Hematopoietic multipotent progenitor cell treated with erythropoietin and hydrocortisone succinate and interleukin-3 and kit ligand, for 4 days (in vitro differentiated cells): ENCODE results near the gene NSMF.

ENCODE experiments used
- DNase-seq: peaks from one replicate; pipeline ENCODE4 v3.0.0-alpha.2; 2015

NSMF gene

DNA sequence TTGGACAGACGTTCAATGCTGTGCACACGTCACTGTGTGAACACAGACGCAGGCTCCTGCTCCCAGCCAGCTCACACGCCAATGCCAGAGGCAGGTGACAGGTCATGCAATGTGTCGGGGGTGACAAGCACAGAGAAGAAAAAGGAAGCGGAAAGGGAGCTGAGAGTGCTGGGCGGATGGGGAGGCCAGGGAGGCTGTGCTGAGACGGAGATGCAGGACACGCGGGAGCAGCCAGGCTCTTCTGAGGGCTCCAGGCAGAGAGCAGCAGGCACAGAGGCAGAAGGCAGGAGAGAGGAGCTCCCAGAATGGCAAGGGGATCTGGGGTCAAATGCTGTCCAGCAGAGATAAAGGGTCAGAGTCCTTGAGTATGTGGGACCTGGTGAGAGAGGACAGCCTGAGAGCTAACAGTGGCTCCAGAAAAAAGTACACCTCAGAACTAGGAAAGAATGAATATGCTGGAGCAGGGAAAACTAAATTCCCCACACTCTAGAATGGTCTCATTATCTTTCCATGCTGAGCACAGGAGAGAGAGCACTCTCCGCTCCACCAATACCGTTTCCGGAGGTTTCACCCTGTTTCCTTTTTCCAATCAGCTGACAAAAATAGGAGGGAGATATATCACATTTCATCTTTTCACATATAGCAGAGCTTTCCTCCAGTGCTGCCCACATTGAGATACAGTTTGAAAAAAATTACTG is 32.8 kb upstream of the NSMF start:
- no peak for DNase-seq

DNA sequence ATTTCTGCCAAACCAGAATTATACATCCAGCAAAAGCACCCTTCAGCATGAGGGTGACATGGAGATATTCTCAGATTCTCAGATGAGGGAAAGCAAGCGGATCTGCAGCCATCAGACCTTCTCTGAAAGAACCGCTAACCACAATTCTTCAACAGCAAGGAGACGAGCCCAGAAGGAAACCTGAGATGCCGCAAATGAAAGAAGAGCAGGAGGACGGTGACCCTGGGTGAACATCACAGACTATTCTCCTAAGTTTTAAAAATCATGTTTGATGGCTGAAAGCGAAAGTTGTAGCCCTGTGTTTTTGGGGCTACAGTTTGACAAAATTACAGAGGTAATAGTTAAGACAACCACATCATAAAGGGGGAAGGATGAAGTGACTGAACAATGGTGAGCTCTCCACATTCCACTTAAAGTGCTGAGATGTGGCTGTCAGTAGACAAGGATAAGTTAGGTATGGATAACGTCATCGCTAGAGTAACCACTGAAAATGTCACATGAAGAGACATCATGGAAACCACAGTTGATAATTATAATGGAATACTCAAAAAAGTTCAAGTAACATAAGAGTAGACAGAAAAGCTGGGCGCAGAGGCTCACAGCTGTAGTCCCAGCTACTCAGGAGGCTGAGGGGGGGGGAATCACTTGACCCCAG is 31.5 kb upstream of the NSMF start:
- DNase-seq: no peak

DNA sequence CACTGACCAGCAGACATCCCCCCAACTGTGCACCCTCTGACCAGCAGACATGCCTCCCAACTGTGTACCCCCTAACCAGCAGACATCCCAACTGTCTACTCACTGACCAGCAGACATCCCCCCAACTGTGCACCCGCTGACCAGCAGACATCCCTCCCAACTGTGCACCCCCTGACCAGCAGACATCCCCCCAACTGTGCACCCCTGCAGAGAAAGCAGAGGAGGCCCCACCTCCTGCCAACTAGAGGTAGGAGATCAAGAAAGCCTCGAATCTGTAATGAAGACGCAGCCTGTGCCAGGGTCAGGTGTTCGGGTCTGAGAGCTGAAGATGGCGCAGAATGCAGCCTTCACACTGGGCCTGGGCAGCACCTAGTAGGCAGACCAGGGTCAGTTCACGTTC is 29.8 kb upstream of the NSMF start:
- DNase-seq: no peak

DNA sequence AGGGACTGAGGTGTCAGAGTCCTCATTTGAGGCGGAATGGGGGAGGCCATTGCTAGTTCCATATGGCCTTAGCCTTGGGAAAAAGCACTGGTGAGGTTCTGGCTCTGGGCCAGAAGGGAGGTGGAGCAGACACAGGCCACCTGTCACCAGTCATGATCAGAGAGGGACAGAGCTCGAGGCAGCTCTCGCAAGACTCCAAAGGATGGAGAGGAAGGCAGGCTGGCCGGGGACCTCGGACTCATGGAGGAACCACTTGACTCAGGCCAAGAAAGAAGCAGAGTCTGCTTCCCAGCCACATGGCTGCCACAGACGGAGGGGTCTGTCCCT is 29.2 kb upstream of the NSMF start:
- DNase-seq: no peak

DNA sequence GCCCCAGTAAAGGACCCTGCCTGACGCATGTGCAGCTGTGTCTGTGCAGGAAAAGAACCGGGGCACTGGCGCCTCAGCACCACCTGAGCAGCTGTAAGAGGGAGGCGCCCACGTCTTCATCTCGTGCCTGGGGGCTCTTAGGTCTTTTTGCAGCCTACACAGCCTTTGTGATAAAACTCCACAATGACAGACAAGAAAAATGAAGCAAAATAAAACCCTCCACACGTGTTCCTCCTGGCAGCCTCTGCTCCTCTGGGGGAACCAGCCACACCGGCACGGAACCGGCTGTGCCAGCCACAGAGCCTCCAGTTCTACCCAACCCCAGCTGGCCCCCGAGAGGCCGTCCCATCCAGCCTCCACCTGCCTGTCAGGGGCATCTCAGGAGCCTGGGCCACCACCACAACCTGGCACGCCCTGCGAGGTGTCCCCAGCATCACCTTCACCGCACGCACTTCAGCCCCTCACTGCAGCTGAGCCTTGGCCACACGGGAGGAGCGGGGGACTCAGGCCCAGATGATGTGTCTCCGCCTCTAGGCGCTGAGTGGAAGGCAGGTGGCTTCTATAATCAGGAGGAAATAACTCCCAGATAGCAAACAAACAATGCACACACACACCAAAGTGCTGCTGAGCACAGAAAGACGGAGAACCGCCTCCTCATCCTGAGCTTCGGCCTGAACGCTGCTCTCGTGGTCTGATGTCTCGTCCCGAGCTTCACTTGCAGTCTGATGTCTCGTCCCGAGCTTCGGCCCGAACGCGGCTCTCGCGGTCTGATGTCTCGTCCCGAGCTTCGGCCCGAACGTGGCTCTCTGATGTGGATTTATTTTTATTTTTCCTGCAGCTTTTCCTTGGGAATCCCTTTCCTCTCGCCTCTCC is 28.6 kb upstream of the NSMF start:
- DNase-seq: no peak

DNA sequence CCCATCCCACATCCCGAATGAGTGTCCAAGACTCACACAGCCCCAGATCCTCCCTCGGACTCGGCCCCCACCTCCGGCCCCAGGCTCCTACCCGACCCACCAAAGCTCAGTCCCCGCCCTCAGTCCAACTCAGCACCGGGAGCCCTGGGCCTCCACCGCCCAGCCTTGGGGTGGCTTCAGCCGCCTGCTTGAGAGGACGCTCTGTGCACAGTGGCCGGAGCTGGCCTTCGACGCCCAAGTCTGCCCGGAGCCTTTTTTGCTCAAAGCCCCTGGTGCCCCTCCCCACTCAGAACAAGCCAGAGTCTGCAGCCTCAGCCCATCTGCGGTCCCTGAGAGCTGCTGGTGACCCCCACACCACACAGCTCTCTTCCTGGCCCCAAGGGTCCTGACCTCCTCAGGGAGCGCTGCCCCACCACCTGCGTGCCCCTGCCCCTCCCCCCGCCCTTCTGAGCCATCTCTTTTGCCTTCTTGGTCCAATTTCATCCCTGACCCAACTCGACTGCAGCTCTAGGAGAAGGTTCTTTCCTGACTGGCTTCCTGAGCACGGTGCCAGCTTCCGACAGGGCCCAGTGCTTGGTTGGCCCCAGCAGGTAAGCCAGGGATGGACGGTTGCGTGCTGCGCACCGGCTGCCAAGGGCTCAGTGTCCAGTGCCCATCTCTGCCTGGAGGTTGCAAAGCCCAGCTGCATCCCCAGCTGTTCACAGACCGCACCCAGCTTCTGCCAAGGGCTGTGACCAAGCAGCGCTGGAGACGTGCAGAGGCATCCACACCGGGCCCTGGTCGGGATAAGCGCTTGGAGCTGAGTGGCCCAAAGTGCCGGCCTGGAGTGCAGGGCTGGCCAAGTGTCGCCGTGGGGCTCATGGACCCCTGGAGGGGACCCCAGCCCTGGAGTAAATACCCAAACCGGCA is 27.7 kb upstream of the NSMF start:
- DNase-seq: no peak

DNA sequence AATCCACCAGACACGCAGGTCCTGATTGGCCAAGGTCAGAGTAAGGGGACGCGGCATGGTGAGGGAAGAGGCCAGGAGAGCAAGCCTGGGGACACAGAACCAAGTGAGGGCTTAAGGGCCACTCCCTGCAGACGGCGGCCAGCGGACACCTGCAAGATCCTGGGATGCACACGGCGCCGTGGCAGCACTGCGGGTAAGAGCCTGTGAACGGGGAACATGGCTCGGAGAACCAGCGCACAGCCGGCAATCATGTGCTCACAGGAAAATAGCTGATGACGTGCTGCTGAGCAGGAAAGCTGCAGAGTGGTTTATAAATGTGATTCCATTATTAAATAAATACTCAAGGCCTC is 27.0 kb upstream of the NSMF start:
- no peak for DNase-seq

DNA sequence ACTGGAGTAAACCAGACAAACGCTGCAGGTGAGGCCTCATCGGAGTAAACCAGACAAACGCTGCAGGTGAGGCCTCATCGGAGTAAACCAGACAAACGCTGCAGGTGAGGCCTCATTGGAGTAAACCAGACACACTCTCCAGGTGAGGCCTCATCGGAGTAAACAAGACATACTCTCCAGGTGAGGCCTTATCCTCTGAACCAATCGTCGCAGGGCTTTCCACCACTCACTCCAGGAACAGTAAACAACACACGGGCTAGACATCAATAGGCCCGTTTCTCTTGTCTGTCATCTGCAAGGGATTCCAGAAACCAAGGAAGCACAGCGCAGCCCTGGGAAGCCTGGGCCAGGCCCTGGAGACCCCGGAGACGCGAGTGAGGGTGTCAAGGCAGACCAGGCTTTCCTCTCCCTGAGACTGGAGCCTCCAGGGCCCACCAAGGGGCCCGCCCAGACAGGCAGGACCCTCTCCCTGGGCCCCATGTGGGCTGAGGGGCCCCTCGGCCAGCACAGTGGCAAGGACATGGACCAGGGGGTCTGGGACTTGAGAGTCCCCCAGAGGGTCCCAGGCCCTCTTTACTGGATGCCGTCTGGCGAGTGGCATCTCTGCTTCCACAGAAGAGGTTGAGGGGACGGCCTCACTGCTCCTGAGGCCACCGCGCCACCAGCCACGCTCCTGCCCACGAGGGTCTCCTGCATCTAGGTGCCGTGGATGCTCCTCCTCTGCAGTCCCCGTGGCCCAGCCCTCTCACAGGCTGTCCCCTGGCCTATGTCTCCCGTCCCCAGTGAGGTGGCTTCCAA is 26.4 kb upstream of the NSMF start:
- no peak for DNase-seq

DNA sequence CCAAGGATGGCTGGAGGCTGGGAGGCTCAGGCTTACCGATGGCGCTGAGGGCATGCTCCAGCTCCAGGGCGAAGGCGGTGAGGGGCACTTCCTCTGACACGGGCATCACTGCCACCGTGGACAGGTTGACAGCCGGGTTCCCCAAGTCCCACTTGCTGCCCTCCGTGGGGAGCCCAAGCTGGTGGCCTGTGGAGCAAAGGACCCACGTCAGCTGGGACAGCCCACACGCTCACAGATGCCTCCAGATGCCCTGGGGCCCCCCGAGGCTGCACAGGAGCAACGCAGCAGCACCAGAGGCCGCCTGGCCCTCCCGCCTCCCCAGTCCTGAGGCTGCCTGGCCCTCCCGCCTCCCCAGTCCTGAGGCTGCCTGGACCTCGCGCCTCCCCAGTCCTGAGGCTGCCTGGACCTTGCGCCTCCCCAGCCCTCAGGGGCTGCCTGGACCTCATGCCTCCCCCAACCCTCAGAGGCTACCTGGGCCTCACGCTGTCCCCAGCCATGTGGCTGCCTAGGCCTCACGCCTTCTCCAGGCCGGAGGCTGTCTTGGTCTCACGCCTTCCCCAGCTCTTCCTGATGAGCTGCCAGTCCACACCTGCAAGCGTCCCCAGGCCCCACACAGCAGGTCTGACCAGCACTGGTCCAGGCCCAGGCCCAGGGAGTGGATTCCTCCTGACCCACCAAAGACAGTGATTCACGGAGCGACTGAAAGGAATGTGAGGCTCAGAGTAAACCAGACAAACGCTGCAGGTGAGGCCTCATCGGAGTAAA is 25.6 kb upstream of the NSMF start:
- DNase-seq: no peak

DNA sequence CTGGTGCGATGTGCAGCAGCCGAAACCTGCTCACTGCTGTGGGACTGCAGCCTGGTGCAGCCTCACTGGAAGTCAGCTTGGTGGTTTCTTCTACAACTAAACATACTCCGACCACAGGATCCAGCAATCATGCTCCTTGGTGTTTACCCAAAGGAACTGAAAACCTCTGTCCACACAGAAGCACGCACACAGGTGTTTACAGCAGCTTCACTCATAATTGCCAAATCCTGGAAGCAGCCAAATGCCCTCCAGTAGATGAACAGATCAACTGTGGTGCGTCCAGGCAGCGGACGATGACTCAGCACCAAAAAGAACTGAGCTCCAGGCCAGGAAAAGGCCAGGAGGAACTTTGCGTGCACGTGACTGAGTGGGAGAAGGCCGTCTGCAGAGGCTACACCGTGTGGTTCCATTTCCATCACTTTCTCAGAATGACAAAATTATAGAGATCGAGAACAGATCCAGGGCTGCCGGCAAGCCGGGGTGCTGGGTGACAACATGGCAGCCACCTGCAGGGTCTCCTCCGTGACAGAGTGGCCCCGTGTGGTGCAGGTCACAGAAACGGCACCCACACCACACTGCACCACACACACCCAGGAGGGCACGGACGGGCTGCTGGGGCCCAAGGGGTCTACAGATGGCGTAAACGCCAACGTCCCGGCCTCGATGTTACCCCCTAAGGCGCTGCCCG is 23.1 kb upstream of the NSMF start:
- peak; percentile 74 for DNase-seq

DNA sequence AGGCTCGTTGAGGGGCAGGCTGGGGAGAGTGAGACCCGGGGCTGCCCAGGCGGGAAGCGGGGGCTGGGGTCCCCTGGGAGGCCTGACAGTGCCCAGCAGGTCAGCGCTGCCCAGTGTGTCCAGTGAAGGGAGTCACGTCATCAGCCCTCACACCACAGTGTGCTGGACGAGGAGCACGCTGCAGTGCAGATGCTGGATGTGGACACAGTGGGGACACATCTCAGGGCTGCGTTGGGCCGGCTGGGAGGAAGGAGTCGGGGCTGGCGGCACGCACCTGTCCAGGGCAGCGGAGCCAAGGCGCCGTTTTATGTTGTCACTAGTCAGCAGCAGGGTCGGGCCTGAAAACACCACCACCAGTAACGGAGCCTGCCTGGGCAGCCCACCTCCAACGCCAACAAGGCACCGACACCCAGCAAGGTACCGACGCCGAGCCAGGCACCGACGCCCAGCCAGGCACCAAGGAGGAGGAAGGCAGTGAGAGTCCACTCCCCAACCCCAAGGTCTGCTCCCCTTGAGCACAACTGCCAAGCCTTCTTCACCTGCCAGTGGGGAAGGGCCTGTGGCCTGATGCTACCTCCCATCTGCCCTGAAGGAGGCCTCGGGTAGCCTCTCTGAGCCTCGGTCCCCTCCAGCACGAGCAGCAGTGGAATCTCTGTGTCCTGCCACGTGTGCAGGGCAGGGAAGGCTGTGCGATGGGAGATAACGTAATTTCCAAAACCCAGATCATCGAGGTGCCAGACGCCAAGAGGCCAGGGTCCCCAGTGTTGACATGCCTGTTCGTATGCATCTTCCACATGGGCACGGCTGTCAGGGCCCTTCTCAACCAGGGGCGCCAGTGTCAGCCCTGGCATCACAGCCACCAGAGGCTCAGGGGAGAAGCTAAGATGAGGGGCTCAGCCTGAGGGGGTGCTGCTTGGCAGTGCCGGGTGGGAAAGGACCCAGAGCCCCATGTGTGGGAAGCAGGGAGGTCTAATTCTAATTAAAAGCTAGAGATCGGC is 21.9 kb upstream of the NSMF start:
- DNase-seq: no peak

DNA sequence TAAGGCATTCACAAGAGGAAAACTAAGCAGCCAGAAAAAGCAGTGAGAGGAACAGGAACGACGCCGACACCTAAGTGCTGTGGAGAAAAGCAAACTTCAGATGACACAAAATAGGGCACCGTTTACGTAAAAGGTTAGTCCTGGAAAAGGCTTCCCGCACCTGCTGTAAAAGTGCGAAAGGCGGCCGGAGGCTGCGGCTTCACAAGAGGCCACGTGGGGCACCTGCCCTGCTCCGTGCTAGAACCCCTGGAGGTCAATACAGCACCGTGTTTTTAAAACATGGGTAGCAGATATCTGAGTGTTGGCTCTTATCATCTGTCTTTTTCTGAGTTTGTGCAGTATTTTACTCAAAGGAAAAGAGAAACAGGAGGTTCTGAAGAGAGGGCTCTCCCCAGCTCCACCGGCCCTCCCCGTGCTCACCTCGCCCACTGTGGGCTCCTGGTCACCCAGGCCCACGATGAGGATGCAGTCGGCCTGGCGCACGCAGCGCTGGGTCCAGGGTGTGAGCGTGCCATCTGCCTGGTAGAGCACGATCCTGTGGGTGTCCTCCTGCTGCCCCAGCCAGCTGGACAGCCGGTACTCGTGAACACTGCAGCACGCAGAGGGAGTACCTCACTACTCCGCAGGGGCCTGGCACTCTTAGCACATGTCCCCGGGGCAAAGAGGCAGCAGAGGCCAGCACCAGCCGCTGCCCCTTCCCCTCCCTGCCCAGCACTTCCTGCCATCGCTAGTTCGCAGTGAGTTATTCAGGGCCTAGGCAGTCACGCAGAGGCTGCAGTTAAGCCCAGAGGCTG is 21.0 kb upstream of the NSMF start:
- DNase-seq: no peak

DNA sequence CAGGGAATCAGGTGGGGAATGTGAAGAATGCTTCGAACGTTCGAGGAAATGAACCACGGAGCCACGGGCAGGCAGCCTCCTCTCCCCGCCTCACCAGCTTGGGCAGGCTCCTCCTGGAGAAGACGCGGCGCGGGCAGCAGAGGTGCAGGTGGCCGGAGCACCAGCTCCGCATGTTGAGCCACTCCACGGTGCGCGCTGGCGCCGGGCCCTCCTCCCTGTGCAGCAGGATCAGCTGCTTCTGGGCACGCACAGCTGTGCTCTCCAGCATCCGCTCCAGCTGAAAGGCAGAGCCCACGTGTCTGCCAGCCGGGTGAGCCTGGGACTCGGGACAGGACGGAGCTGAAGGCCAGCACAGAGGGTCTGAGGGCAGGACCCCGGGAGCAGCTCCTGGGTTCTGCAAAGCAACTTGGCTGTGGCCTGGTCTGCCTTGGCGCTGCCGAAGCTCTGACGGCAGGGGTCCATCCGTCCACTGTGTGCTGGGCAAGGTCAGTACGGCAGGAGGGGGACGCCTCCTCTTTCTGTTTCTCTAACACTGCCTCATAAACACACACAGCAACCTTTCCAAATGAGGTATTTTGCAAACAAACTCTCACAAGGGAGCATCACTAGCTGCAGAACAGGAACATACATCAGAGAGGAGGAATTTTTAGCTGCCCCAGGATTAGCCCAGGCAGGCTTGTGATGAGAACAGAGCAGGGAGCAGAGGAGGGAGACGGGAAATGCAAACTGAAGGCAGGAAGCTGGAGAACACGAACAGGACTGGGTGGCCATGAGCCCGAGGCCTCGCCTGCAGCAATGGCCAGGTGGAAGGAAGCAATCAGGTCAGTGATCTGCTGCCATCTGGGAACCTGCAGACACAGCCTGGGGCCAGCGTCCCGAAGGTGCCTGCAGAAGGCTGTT is 20.1 kb upstream of the NSMF start:
- no peak for DNase-seq

DNA sequence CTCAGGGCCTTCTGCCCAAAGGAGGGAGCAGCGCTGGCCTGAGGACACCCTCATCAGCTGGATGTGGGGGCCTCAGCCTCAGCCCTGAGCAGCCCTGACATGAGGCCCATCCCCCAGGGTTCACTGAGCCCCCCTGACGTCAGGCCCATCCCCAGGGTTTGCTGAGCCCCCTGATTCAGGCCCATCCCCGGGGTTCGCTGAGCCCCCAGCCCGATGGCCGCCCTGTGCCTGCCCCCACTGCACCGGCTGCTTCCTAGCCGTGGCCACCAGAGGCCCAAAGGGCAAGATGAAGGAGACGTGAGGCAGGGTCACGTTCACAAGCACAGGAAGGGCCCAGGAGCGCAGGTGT is 19.5 kb upstream of the NSMF start:
- DNase-seq: no peak

DNA sequence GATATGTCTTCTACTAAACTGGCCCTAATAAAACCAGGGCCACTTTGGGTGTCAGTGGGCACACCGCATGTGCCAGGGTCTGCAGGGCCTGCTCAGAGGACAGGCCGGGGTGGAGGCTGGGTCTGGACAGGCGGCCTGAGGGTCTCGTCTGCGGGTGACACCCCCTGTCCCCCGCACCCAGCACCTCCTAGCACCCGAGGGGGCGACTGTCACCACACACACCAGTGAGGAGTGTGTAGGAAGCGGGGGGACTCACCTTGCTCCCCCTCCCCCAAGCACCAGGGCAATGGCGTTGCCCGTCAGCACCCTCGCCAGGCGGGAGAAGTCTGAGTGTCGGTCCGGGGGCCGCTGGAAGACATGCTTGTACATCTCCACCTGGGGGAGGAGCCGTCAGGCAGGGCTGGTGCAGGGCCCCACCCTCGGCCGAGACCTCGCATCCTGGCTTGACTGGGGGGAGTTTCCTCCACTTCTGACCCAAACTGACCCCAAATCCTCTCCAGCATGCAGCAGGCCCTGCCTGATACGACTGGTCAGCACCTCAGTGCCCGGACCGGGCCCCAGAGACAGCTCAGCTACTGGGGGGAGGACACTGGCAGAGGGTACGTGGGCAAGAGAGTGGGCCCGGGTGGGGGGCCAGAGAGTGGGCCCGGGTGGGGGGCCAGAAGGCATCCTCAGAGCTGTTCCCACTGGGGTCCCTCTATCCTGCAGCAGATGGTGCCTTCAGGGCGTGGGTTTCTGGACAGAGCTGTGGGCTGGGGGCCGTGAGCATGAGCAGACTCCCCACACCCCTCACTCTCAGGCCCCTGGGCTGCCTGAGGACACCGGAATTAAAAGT is 18.9 kb upstream of the NSMF start:
- DNase-seq: no peak

DNA sequence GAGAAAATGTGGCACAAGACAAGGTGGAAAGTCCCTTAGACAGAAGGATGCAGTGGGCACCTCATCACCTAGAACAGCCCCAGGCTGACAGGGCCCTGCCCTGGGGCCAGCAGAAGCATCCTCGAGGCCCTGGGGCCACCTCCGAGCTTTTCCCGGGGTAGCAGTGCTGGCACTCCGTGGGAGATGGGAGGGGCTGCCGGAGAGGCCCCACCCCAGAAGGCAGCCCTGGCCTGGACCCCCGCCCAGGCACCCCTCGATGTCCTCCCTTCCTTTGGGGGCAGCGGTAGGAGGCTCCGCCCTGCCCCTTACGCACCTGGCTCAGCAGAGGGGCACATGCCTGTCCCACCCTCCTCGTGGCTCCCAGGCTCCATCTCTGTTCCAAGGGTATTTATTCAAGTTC is 17.7 kb upstream of the NSMF start:
- DNase-seq: no peak

DNA sequence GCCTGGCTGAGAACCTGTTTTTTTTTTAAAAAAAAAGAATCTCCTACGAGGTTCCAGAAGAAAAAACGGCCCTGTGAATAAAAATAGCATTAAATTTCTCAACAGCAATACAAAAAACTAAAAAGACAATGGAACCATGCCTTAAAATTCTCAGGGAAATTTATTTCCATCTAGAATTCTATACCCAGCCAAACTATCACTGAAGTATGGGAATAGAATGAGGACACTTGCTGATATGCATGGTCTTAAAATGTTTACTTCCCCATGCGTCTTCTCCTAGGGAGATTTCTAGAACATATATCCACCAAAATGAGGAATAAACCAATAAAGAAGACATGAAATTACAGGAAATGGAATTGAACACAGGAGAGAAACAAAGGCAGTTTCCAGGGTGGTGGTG is 16.5 kb upstream of the NSMF start:
- no peak for DNase-seq
